SK-N-SH (cell line): Measurements from ENCODE around the gene PLCH1. TPM values are rescaled to one million over a fixed set of nuclear protein-coding genes. Genes with fewer than 3 reads are reported as not detected.

ENCODE experiments used
- CTCF ChIA-PET: fragments of 300-600, 350-600 bp; formaldehyde crosslinking; extraction: SDS; loops from one replicate; lab custom pipeline; 2021; lab: Yijun Ruan, JAX
- POLR2A ChIA-PET: fragments of 350-600 bp; sonication (Branson Sonifier 250); formaldehyde crosslinking; extraction: SDS; loops from one replicate; lab custom pipeline; 2020; ENCODE audit warnings: antibody characterized with exemption, inconsistent platforms; lab: Yijun Ruan, JAX
- DNase-seq: peaks from one replicate; pipeline ENCODE4 v3.0.0; 2012
- H2AFZ ChIP-seq: fragments of 200-600 bp; sonication (generic); 2 replicates; pipeline ENCODE4 v1.8.1; 2016; ENCODE audit warnings: antibody characterized with exemption, mild to moderate bottlenecking, low read depth
- H3F3A ChIP-seq: fragments of 200-600 bp; sonication (generic); replicated peaks from 2 replicates; pipeline ENCODE3; 2016; ENCODE audit warnings: antibody characterized with exemption, mild to moderate bottlenecking; ENCODE audit not compliant: insufficient read depth
- H3K27ac ChIP-seq, 2 experiments: fragments of 200-500 bp in 1 of 2; fragments of 200-600 bp in 1 of 2; sonication (Bioruptor generic) in 1 of 2; sonication (generic), shearing (Covaris generic) in 1 of 2; 2 replicates each; pipeline versions ENCODE4 v1.5.1 to v1.6.1; 2014 to 2016; ENCODE audit warnings: low read depth in 2 of 2, inconsistent platforms in 1 of 2, low read length in 1 of 2, mild to moderate bottlenecking in 1 of 2, mixed read lengths in 1 of 2
- H3K27me3 ChIP-seq: fragments of 200-600 bp; sonication (generic), shearing (Covaris generic); 2 replicates; pipeline ENCODE4 v1.6.1; 2016; ENCODE audit warnings: mixed run types; ENCODE audit not compliant: insufficient read depth
- H3K36me3 ChIP-seq, 2 experiments: fragments of 200-500 bp in 1 of 2; fragments of 200-600 bp in 1 of 2; sonication (Bioruptor generic) in 1 of 2; sonication (generic) in 1 of 2; replicated peaks in 1 of 2; 2 replicates each; pipeline versions ENCODE3 to v1.5.1; 2014 to 2016; ENCODE audit warnings: low read length in 1 of 2, mild to moderate bottlenecking in 1 of 2; ENCODE audit not compliant: insufficient read depth in 2 of 2, control insufficient read depth in 1 of 2
- H3K4me1 ChIP-seq, 2 experiments: fragments of 200-500 bp in 1 of 2; fragments of 200-600 bp in 1 of 2; sonication (Bioruptor generic) in 1 of 2; sonication (generic), shearing (Covaris generic) in 1 of 2; 2 replicates each; pipeline versions ENCODE4 v1.5.1 to v1.6.1; 2014 to 2016; ENCODE audit warnings: low read depth in 1 of 2, low read length in 1 of 2, mixed run types in 1 of 2; ENCODE audit not compliant: insufficient read depth in 2 of 2, control insufficient read depth in 1 of 2
- H3K4me2 ChIP-seq: fragments of 200-600 bp; sonication (generic), shearing (Covaris generic); 2 replicates; pipeline ENCODE4 v1.6.1; 2017; ENCODE audit warnings: mixed run types
- H3K4me3 ChIP-seq, 2 experiments: fragments of 200-500 bp in 1 of 2; fragments of 200-600 bp in 1 of 2; sonication (Bioruptor generic) in 1 of 2; sonication (generic), shearing (Covaris generic) in 1 of 2; 2 replicates each; pipeline versions ENCODE4 v1.5.1 to v1.8.1; 2014 to 2016; ENCODE audit warnings: low read depth in 2 of 2, inconsistent platforms in 1 of 2, low read length in 1 of 2, mild to moderate bottlenecking in 1 of 2, mixed read lengths in 1 of 2, moderate library complexity in 1 of 2
- H3K79me2 ChIP-seq: fragments of 200-600 bp; sonication (generic); 2 replicates; pipeline ENCODE4 v1.8.1; 2017; ENCODE audit warnings: mild to moderate bottlenecking; ENCODE audit not compliant: insufficient read depth
- H3K9ac ChIP-seq: fragments of 200-600 bp; sonication (generic); 2 replicates; pipeline ENCODE4 v1.6.1; 2017; ENCODE audit warnings: mixed run types
- H3K9me2 ChIP-seq: fragments of 200-600 bp; sonication (generic); 2 replicates; pipeline ENCODE4 v1.6.1; 2017; ENCODE audit warnings: mixed run types
- H3K9me3 ChIP-seq: fragments of 200-600 bp; sonication (generic); 2 replicates; pipeline ENCODE4 v1.6.1; 2017; ENCODE audit warnings: mixed run types, mild to moderate bottlenecking, moderate library complexity
- H4K20me1 ChIP-seq: fragments of 200-600 bp; sonication (generic); 2 replicates; pipeline ENCODE4 v1.6.1; 2017; ENCODE audit warnings: mild to moderate bottlenecking, mixed run types; ENCODE audit not compliant: insufficient read depth
- ELF1 ChIP-seq: IDR thresholded peaks from 2 replicates; pipeline ENCODE4 v1.4.0; 2012
- EP300 ChIP-seq, 2 experiments: IDR thresholded peaks; 2 replicates each; pipeline versions ENCODE4 v1.4.0 to v1.6.1; 2012; ENCODE audit warnings: borderline replicate concordance in 1 of 2, low read depth in 1 of 2, low read length in 1 of 2
- FOSL2 ChIP-seq: IDR thresholded peaks from 2 replicates; pipeline ENCODE4 v1.4.0; 2012; ENCODE audit warnings: low read depth, mild to moderate bottlenecking, moderate library complexity, borderline replicate concordance
- FOXM1 ChIP-seq: IDR thresholded peaks from 2 replicates; pipeline ENCODE4 v1.4.0; 2012; ENCODE audit warnings: low read depth, mild to moderate bottlenecking
- GABPA ChIP-seq: IDR thresholded peaks from 2 replicates; pipeline ENCODE4 v1.4.0; 2012; ENCODE audit warnings: low read depth, mild to moderate bottlenecking
- MEF2A ChIP-seq: IDR thresholded peaks from 2 replicates; pipeline ENCODE4 v1.4.0; 2012; ENCODE audit warnings: low read depth, borderline replicate concordance
- MXI1 ChIP-seq: IDR thresholded peaks from 2 replicates; pipeline ENCODE4 v1.6.1; 2012; ENCODE audit warnings: mild to moderate bottlenecking, low read depth, low read length, improper control_type of control experiment
- NFIC ChIP-seq: IDR thresholded peaks from 2 replicates; pipeline ENCODE4 v1.4.0; 2012; ENCODE audit warnings: borderline replicate concordance
- NRF1 ChIP-seq: IDR thresholded peaks from 2 replicates; pipeline ENCODE4 v1.6.1; 2012; ENCODE audit warnings: low read depth, mild to moderate bottlenecking, low read length
- POLR2AphosphoS5 ChIP-seq: IDR thresholded peaks from 2 replicates; pipeline ENCODE4 v1.6.1; 2012; ENCODE audit warnings: low read depth, low read length
- RFX5 ChIP-seq: IDR thresholded peaks from 2 replicates; pipeline ENCODE4 v1.6.1; 2012; ENCODE audit warnings: mild to moderate bottlenecking, improper control_type of control experiment, low read length
- TCF12 ChIP-seq: IDR thresholded peaks from 2 replicates; pipeline ENCODE4 v1.4.0; 2012
- WGBS: methylation state at CpG from one replicate; pipeline ENCODE4 v1.1.6; 2017; ENCODE audit warnings: low lambda C conversion rate; 5-methylcytosine and 5-hydroxymethylcytosine counted together
- polyA plus RNA-seq, 3 experiments: library from polyadenylated mRNA; depleted of rRNA; stranded (reverse); fragments of >200 nt; gene quantifications; 2 replicates each; pipeline ENCODE4 v1.2.3, GENCODE V29; 2012
- TF ChIP-seq, protein P1 (sequence below): IDR thresholded peaks from 2 replicates; pipeline ENCODE4 v1.4.0; 2012; ENCODE audit warnings: low read depth, borderline replicate concordance
- TF ChIP-seq, protein P2 (sequence below): fragments of 200-600 bp; sonication (generic); IDR thresholded peaks from 2 replicates; pipeline ENCODE4 v1.6.1; 2017; ENCODE audit warnings: antibody characterized with exemption, mild to moderate bottlenecking, moderate library complexity
- TF ChIP-seq, protein P3 (sequence below): IDR thresholded peaks from 2 replicates; pipeline ENCODE4 v1.4.0; 2012; ENCODE audit warnings: low read depth, borderline replicate concordance
- TF ChIP-seq, protein P4 (sequence below): IDR thresholded peaks from 2 replicates; pipeline ENCODE4; 2012
- TF ChIP-seq, protein P5 (sequence below): fragments of 150-350 bp; IDR thresholded peaks from 2 replicates; pipeline ENCODE4 v1.6.1; 2017; ENCODE audit warnings: antibody characterized with exemption, low read length, low read depth, borderline replicate concordance
- TF ChIP-seq, protein P6 (sequence below): IDR thresholded peaks from 2 replicates; pipeline ENCODE4 v1.4.0; 2012; ENCODE audit warnings: low read depth

PLCH1 gene
- polyA plus RNA-seq, 1 of the 3 experiments (the other 2 are of a cell fraction), result 0.26 TPM

DNA sequence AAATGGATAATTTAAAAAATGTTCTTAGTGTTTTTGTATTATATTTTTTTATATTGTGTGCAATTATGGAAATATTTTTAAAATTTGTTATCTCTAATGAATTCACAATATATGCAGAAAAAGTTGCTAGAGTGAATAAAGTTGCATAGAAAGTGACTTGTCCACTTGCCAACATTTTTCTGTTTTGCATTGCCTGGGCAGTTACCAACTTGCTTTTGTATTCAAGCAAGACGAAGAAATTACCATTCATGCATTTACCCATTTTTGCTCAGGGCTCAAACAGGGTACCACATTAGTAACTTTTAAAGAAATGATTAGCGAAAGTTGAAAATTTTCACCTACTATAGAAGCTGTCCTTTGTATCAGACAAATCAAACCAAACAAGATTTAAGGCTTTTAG, 298.5 kb downstream of the PLCH1 start:
- Histone ChIP-seq H3K9ac (no peak overlapping the region), H3K4me1 (no peaks in the 10 kb centered on the region; a peak in 1 of 4 replicates), H2AFZ (no peak overlapping the region), H3K27ac (no peak overlapping the region), H3F3A (no peaks in the 10 kb centered on the region), H3K9me2 (no peaks in the 10 kb centered on the region), H4K20me1 (no peaks in the 10 kb centered on the region), H3K27me3 (no peaks in the 10 kb centered on the region), H3K4me3 (no peak overlapping the region), H3K9me3 (no peaks in the 10 kb centered on the region), H3K4me2 (no peak overlapping the region), H3K79me2 (no peaks in the 10 kb centered on the region), H3K36me3 (no peaks in the 10 kb centered on the region)
- ChIA-PET POLR2A (no interaction called here), CTCF (interaction anchor here (0.7 kb wide), 1 partner anchor 46 kb away, joined by 3 read pairs; no protein-coding TSS in a partner anchor)
- TF ChIP-seq RFX5, result no peak
- TF ChIP-seq MXI1, result no peak
- TF ChIP-seq FOSL2, result no peak
- TF ChIP-seq, protein P1, sequence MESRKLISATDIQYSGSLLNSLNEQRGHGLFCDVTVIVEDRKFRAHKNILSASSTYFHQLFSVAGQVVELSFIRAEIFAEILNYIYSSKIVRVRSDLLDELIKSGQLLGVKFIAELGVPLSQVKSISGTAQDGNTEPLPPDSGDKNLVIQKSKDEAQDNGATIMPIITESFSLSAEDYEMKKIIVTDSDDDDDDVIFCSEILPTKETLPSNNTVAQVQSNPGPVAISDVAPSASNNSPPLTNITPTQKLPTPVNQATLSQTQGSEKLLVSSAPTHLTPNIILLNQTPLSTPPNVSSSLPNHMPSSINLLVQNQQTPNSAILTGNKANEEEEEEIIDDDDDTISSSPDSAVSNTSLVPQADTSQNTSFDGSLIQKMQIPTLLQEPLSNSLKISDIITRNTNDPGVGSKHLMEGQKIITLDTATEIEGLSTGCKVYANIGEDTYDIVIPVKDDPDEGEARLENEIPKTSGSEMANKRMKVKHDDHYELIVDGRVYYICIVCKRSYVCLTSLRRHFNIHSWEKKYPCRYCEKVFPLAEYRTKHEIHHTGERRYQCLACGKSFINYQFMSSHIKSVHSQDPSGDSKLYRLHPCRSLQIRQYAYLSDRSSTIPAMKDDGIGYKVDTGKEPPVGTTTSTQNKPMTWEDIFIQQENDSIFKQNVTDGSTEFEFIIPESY, result no peak
- TF ChIP-seq, protein P2, sequence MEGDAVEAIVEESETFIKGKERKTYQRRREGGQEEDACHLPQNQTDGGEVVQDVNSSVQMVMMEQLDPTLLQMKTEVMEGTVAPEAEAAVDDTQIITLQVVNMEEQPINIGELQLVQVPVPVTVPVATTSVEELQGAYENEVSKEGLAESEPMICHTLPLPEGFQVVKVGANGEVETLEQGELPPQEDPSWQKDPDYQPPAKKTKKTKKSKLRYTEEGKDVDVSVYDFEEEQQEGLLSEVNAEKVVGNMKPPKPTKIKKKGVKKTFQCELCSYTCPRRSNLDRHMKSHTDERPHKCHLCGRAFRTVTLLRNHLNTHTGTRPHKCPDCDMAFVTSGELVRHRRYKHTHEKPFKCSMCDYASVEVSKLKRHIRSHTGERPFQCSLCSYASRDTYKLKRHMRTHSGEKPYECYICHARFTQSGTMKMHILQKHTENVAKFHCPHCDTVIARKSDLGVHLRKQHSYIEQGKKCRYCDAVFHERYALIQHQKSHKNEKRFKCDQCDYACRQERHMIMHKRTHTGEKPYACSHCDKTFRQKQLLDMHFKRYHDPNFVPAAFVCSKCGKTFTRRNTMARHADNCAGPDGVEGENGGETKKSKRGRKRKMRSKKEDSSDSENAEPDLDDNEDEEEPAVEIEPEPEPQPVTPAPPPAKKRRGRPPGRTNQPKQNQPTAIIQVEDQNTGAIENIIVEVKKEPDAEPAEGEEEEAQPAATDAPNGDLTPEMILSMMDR, result no peak
- TF ChIP-seq NFIC, result no peak
- no peak for TF ChIP-seq FOXM1
- no peak for TF ChIP-seq EP300 (IDR thresholded peaks at IDR 0.05; ENCODE audit: borderline replicate concordance in 1 of 2, low read depth in 1 of 2, low read length in 1 of 2)
- TF ChIP-seq, protein P3, sequence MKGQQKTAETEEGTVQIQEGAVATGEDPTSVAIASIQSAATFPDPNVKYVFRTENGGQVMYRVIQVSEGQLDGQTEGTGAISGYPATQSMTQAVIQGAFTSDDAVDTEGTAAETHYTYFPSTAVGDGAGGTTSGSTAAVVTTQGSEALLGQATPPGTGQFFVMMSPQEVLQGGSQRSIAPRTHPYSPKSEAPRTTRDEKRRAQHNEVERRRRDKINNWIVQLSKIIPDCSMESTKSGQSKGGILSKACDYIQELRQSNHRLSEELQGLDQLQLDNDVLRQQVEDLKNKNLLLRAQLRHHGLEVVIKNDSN, result no peak
- no peak for TF ChIP-seq GABPA
- no peak for TF ChIP-seq TCF12
- TF ChIP-seq NRF1, result no peak
- no peak for TF ChIP-seq ELF1
- DNase-seq, result no peak
- 53% methylated on average over 2 of the region's 2 CpGs for WGBS

DNA sequence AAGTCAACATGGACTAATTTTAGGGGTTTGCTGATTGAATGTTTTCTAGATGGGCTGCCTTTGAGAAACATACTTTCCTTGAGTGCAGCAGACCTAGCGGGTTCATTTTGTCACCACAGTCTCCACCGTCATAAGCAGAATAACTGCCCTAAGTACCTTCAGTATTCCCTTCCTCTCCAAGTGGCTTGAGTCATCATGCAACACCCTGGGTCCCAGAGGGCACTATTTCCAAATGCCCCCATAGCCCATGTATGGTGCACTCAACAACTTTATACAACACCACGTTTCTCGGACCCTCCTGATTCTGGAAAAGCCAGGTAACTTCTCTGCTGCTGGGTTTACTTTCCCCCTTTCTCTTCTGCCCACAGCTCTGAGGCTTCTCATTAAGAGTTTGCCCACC, 300.1 kb downstream of the PLCH1 start:
- no peaks in the 10 kb centered on the region for H4K20me1 ChIP-seq
- no peaks in the 10 kb centered on the region for H3K79me2 ChIP-seq
- no peak overlapping the region for H3K4me3 ChIP-seq
- WGBS, result 74% methylated on average over 4 of the region's 4 CpGs
- H3K9me2 ChIP-seq, result no peaks in the 10 kb centered on the region
- H3K36me3 ChIP-seq, result no peaks in the 10 kb centered on the region
- ChIA-PET CTCF (interaction anchor here (0.9 kb wide), 1 partner anchor 62 kb away, joined by 3 read pairs; no protein-coding TSS in a partner anchor), POLR2A (no interaction called here)
- H3K4me2 ChIP-seq, result no peak overlapping the region
- H3K27ac ChIP-seq, result no peak overlapping the region
- no peaks in the 10 kb centered on the region for H3K9me3 ChIP-seq
- no peak for DNase-seq
- no peak overlapping the region for H2AFZ ChIP-seq
- H3F3A ChIP-seq, result no peaks in the 10 kb centered on the region
- no peaks in the 10 kb centered on the region; a peak in 1 of 4 replicates for H3K4me1 ChIP-seq
- no peaks in the 10 kb centered on the region for H3K27me3 ChIP-seq
- no peak overlapping the region for H3K9ac ChIP-seq
- TF ChIP-seq, protein P4, sequence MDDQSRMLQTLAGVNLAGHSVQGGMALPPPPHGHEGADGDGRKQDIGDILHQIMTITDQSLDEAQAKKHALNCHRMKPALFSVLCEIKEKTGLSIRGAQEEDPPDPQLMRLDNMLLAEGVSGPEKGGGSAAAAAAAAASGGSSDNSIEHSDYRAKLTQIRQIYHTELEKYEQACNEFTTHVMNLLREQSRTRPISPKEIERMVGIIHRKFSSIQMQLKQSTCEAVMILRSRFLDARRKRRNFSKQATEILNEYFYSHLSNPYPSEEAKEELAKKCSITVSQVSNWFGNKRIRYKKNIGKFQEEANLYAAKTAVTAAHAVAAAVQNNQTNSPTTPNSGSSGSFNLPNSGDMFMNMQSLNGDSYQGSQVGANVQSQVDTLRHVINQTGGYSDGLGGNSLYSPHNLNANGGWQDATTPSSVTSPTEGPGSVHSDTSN, result no peak
- TF ChIP-seq EP300 (IDR thresholded peaks at IDR 0.05; ENCODE audit: borderline replicate concordance in 1 of 2, low read depth in 1 of 2, low read length in 1 of 2) (no peak), NRF1 (no peak), FOSL2 (no peak), POLR2AphosphoS5 (no peak), NFIC (no peak), TCF12 (no peak), MEF2A (no peak), MXI1 (no peak)
- TF ChIP-seq, protein P5, sequence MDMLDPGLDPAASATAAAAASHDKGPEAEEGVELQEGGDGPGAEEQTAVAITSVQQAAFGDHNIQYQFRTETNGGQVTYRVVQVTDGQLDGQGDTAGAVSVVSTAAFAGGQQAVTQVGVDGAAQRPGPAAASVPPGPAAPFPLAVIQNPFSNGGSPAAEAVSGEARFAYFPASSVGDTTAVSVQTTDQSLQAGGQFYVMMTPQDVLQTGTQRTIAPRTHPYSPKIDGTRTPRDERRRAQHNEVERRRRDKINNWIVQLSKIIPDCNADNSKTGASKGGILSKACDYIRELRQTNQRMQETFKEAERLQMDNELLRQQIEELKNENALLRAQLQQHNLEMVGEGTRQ, result no peak
- TF ChIP-seq, protein P6, sequence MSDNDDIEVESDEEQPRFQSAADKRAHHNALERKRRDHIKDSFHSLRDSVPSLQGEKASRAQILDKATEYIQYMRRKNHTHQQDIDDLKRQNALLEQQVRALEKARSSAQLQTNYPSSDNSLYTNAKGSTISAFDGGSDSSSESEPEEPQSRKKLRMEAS, result no peak
- TF ChIP-seq, protein P1, result no peak
